A549 (cell line): ENCODE data around the gene ULK1. TPM values are rescaled to one million over a fixed set of nuclear protein-coding genes. Genes with fewer than 3 reads are reported as not detected.

Experiments used
- ATAC-seq, 2 experiments: fragments of 200-7000 bp in 1 of 2; fragments of >200 bp in 1 of 2; cut with Nextera tagmentation in 1 of 2; cut with Tn5 transposase in 1 of 2; 3 replicates each; pipeline versions ENCODE4 v1.8.0 to v1.9.1; 2018 to 2020; ENCODE audit warnings: mild to moderate bottlenecking in 1 of 2, moderate library complexity in 1 of 2
- CTCF ChIA-PET: fragments of 300-600 bp; sonication (Branson Sonifier 250); formaldehyde crosslinking; extraction: SDS; loops from one replicate; lab custom pipeline; 2021; ENCODE audit warnings: antibody characterized with exemption, inconsistent platforms; lab: Yijun Ruan, JAX
- POLR2A ChIA-PET: fragments of 350-600 bp; formaldehyde crosslinking; extraction: SDS; loops from one replicate; lab custom pipeline; 2021; ENCODE audit warnings: antibody characterized with exemption, inconsistent platforms; lab: Yijun Ruan, JAX
- DNase-seq, 2 experiments: peaks; one replicate each; pipeline versions ENCODE4 v3.0.0 to v3.0.0-alpha.2; 2011 to 2016; ENCODE audit warnings: low read depth in 1 of 2, low spot score in 1 of 2
- FAIRE-seq: peaks from 2 replicates; lab custom pipeline; 2011; peaks lifted over from hg19 to GRCh38; lab: Jason Lieb, UNC
- H3K27ac ChIP-seq, 2 experiments: fragments of >200 bp; sonication (Bioruptor Twin); formaldehyde crosslinking; 3 replicates each; pipeline ENCODE4 v1.5.1; 2016 to 2017
- H3K4me1 ChIP-seq: fragments of >200 bp; sonication (Bioruptor Twin); formaldehyde crosslinking; 3 replicates; pipeline ENCODE4 v1.6.1; 2016
- H3K4me2 ChIP-seq: fragments of >200 bp; sonication (Bioruptor Twin); formaldehyde crosslinking; 3 replicates; pipeline ENCODE4 v1.6.1; 2016
- H3K4me3 ChIP-seq: fragments of >200 bp; sonication (Bioruptor Twin); formaldehyde crosslinking; 3 replicates; pipeline ENCODE4 v1.5.1; 2016
- H3K9me3 ChIP-seq: fragments of >200 bp; sonication (Bioruptor Twin); formaldehyde crosslinking; 3 replicates; pipeline ENCODE4 v1.6.1; 2016
- BHLHE40 ChIP-seq: IDR thresholded peaks from 2 replicates; pipeline ENCODE4 v1.6.1; 2012; ENCODE audit warnings: low read depth, low read length, inconsistent platforms
- CBX8 ChIP-seq: fragments of 200-600 bp; sonication (generic); IDR thresholded peaks from 2 replicates; pipeline ENCODE4 v1.6.1; 2016
- CEBPB ChIP-seq, 2 experiments: fragments of >200 bp in 1 of 2; sonication (Bioruptor Twin) in 1 of 2; formaldehyde crosslinking in 1 of 2; IDR thresholded peaks; 2 replicates each; pipeline ENCODE4 v1.6.1; 2012 to 2016
- CHD2 ChIP-seq: fragments of 150-350 bp; IDR thresholded peaks from 2 replicates; pipeline ENCODE4 v1.6.1; 2014; ENCODE audit warnings: low read length; ENCODE audit not compliant: partially characterized antibody
- EHF ChIP-seq: fragments of 250-450 bp; sonication (Bioruptor Pico); IDR thresholded peaks from 2 replicates; pipeline ENCODE4 v1.5.0; 2020; ENCODE audit warnings: mild to moderate bottlenecking
- FOSB ChIP-seq: fragments of 250-450 bp; sonication (Bioruptor Pico); IDR thresholded peaks from 2 replicates; pipeline ENCODE4 v1.5.0; 2020; ENCODE audit warnings: mild to moderate bottlenecking, moderate library complexity
- HDAC2 ChIP-seq: fragments of 200-600 bp; sonication (generic); IDR thresholded peaks from 2 replicates; pipeline ENCODE4 v1.6.1; 2016
- HEYL ChIP-seq: fragments of 250-450 bp; sonication (Bioruptor Pico); IDR thresholded peaks from 2 replicates; pipeline ENCODE4 v1.8.0; 2021; ENCODE audit warnings: mild to moderate bottlenecking, moderate library complexity
- HOXB13 ChIP-seq: fragments of 250-450 bp; sonication (Bioruptor Pico); IDR thresholded peaks from 2 replicates; pipeline ENCODE4 v1.5.0; 2020; ENCODE audit warnings: low read depth, mild to moderate bottlenecking, moderate library complexity
- JUN ChIP-seq, 2 experiments: fragments of >200 bp; sonication (Bioruptor Twin); formaldehyde crosslinking; IDR thresholded peaks; 2 replicates in 1 of 2; 3 replicates in 1 of 2; pipeline ENCODE4 v1.6.1; 2016 to 2017
- JUNB ChIP-seq: fragments of >200 bp; sonication (Bioruptor Twin); formaldehyde crosslinking; IDR thresholded peaks from 2 replicates; pipeline ENCODE4 v1.6.1; 2016
- KDM1A ChIP-seq: fragments of 200-600 bp; sonication (generic); IDR thresholded peaks from 2 replicates; pipeline ENCODE4 v1.6.1; 2016; ENCODE audit warnings: low read depth, mild to moderate bottlenecking
- KDM5A ChIP-seq: fragments of 200-600 bp; sonication (generic); IDR thresholded peaks from 2 replicates; pipeline ENCODE4 v1.6.1; 2016; ENCODE audit warnings: antibody characterized with exemption, mild to moderate bottlenecking
- MYC ChIP-seq: IDR thresholded peaks from 2 replicates; pipeline ENCODE4 v1.6.1; 2012; ENCODE audit warnings: mild to moderate bottlenecking, inconsistent platforms, low read length, improper control_type of control experiment, borderline replicate concordance
- NPAS2 ChIP-seq: fragments of 250-450 bp; sonication (Bioruptor Pico); IDR thresholded peaks from 2 replicates; pipeline ENCODE4 v1.8.0; 2022; ENCODE audit warnings: mild to moderate bottlenecking, moderate library complexity, borderline replicate concordance
- NR3C1 ChIP-seq: fragments of >200 bp; sonication (Bioruptor Twin); formaldehyde crosslinking; IDR thresholded peaks from 3 replicates; pipeline ENCODE4 v1.6.1; 2017
- POLR2AphosphoS2 ChIP-seq: conservative IDR thresholded peaks from 2 replicates; pipeline ENCODE4 v1.6.1; 2012; ENCODE audit warnings: low read length, improper control_type of control experiment, inconsistent platforms
- RAD21 ChIP-seq, 2 experiments: fragments of >200 bp in 1 of 2; sonication (Bioruptor Twin) in 1 of 2; formaldehyde crosslinking in 1 of 2; IDR thresholded peaks in 1 of 2; conservative IDR thresholded peaks in 1 of 2; 2 replicates in 1 of 2; 3 replicates in 1 of 2; pipeline ENCODE4 v1.6.1; 2012 to 2018; ENCODE audit warnings: inconsistent platforms in 1 of 2
- RFX5 ChIP-seq: fragments of 450-650 bp; IDR thresholded peaks from 2 replicates; pipeline ENCODE4 v1.7.1; 2014; ENCODE audit warnings: antibody characterized with exemption, mild to moderate bottlenecking, moderate library complexity
- RNF2 ChIP-seq: fragments of 200-600 bp; sonication (generic); IDR thresholded peaks from 2 replicates; pipeline ENCODE4 v1.6.1; 2016; ENCODE audit warnings: low read depth, mild to moderate bottlenecking, antibody characterized with exemption, moderate library complexity, borderline replicate concordance
- TFCP2L1 ChIP-seq: fragments of 250-450 bp; sonication (Bioruptor Pico); IDR thresholded peaks from 2 replicates; pipeline ENCODE4 v1.5.0; 2021; ENCODE audit warnings: mild to moderate bottlenecking
- ZC3H11A ChIP-seq: fragments of 450-650 bp; IDR thresholded peaks from 2 replicates; pipeline ENCODE4 v1.6.1; 2014; ENCODE audit warnings: antibody characterized with exemption, mild to moderate bottlenecking
- WGBS: methylation state at CpG from one replicate; pipeline ENCODE4 v1.1.6; 2017; ENCODE audit errors: missing lambda C conversion rate; 5-methylcytosine and 5-hydroxymethylcytosine counted together
- polyA plus RNA-seq, 4 experiments: library from polyadenylated mRNA; depleted of rRNA in 3 of 4; stranded (reverse); fragments of >200 nt; fragmentation: RNase III in 1 of 4; extraction: RNeasy Plus Mini Kit Qiagen cat#74134 plus additional on column Dnase treatment in 1 of 4; gene quantifications; 2 replicates in 3 of 4; 3 replicates in 1 of 4; pipeline ENCODE4 v1.2.3, GENCODE V29; 2011 to 2017
- TF ChIP-seq, protein P1 (sequence below): IDR thresholded peaks from 2 replicates; pipeline ENCODE4 v1.6.1; 2012; ENCODE audit warnings: low read depth, borderline replicate concordance
- TF ChIP-seq, protein P2 (sequence below): fragments of >200 bp; sonication (Bioruptor Twin); formaldehyde crosslinking; IDR thresholded peaks from 2 replicates; pipeline ENCODE4 v1.6.1; 2016
- TF ChIP-seq, protein P3 (sequence below): IDR thresholded peaks from 2 replicates; pipeline ENCODE4 v1.6.1; 2012
- TF ChIP-seq, protein P4 (sequence below): fragments of >200 bp; sonication (Bioruptor Twin); formaldehyde crosslinking; IDR thresholded peaks from 3 replicates; pipeline ENCODE4 v1.5.1; 2016

The ULK1 gene
- polyA plus RNA-seq, 2 of the 4 experiments (the other 2 are of a cell fraction), result 15.1 to 46.2 TPM

DNA sequence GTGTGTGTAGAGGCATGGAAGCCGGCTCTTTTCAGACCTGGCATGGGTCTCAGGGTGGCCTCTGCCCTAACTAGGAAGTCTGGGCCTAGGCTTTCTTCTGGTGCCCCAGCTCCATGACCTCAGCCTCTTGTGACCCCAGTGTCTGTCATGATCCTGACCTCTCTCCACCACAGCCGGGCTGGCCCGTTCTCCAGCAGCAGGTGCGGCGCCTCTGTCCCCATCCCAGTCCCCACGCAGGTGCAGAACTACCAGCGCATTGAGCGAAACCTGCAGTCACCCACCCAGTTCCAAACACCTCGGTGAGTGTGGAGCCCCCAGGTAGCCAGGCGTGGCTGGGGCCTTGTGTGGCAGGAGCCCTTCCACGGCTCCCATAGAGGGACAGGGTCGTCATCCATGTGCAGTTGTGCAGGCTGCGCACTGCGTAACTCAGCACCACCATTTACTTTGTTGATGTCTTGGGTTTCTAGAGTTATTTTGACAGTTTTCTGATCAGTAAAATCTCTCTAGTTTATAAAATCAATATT lies 19.8 kb downstream of the ULK1 start:
- whole genome bisulfite sequencing, result 93% methylated on average over 14 of the region's 14 CpGs
- Histone ChIP-seq H3K4me1 (peaks cover 41% of the 10 kb centered on the region), H3K4me2 (no peak overlapping the region), H3K9me3 (no peaks in the 10 kb centered on the region), H3K27ac (peak overlapping the region in 1 of 2 experiments; percentile 42; a peak in 2 of 6 replicates), H3K4me3 (no peak overlapping the region)
- ATAC-seq (no peak), FAIRE-seq (no peak), DNase-seq (no peak)
- ChIA-PET CTCF (interaction anchor here (1.0 to 1.7 kb wide), 3 partner anchors 52 to 80 kb away, joined by 3 to 5 read pairs (median 3); no protein-coding TSS in a partner anchor), POLR2A (no interaction called here)
- TF ChIP-seq CHD2 (no peak), POLR2AphosphoS2 (no peak), ZC3H11A (no peak), HEYL (CRISPR knock-in tag) (no peak), JUN (IDR thresholded peaks at IDR 0.05) (no peak), RFX5 (no peak), MYC (no peak), NPAS2 (CRISPR knock-in tag) (no peak), RNF2 (no peak), BHLHE40 (no peak), KDM1A (no peak), KDM5A (no peak), JUNB (no peak), HDAC2 (no peak), HOXB13 (no peak), EHF (CRISPR knock-in tag) (no peak), CEBPB (IDR thresholded peaks at IDR 0.05) (no peak), FOSB (no peak)
- TF ChIP-seq, protein P1, sequence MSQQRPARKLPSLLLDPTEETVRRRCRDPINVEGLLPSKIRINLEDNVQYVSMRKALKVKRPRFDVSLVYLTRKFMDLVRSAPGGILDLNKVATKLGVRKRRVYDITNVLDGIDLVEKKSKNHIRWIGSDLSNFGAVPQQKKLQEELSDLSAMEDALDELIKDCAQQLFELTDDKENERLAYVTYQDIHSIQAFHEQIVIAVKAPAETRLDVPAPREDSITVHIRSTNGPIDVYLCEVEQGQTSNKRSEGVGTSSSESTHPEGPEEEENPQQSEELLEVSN, result no peak

DNA sequence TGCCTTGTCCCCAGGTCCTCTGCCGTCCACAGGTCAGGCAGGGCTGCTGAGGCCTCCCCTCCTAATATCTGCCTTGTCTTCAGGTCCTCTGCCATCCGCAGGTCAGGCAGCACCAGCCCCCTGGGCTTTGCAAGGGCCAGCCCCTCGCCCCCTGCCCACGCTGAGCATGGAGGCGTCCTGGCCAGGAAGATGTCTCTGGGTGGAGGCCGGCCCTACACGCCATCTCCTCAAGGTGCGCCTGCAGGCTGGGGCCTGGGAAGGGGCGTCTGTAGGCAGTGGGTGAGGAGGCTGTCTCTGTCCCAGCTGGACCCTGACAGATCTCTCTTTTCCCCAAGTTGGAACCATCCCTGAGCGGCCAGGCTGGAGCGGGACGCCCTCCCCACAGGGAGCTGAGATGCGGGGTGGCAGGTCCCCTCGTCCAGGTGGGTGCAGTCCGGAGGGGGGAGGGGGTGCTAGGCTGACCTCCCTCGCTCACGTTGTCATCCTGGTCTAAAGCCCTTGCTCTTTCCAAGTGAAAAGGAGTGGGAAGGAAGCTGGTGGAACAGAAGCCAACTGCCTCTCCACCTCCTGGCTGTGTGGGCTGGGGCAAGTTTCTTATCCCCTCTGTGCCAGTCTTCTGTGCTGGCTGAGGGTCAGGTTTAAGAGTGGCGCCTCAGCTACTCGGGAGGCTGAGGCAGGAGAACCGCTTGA lies 20.7 kb downstream of the ULK1 start:
- Histone ChIP-seq H3K4me2 (no peak overlapping the region), H3K27ac (0 out of 6 replicates have a peak overlapping the region, but pooled peaks of 1 of the 2 experiments have one; percentile 25), H3K9me3 (no peaks in the 10 kb centered on the region), H3K4me3 (no peak overlapping the region), H3K4me1 (peaks cover 32% of the 10 kb centered on the region)
- no peak for ATAC-seq
- ChIA-PET CTCF (interaction anchor here (1.3 to 1.7 kb wide), 3 partner anchors 9 to 81 kb away, joined by 3 to 7 read pairs (median 5); no protein-coding TSS in a partner anchor), POLR2A (no interaction called here)
- no peak for FAIRE-seq
- TF ChIP-seq TFCP2L1 (CRISPR knock-in tag) (no peak), CBX8 (no peak), NPAS2 (CRISPR knock-in tag) (no peak), EHF (CRISPR knock-in tag) (no peak), RAD21 (conservative IDR thresholded peaks at IDR 0.05 in 1 of 2, IDR thresholded peaks at IDR 0.05 in 1 of 2) (no peak), NR3C1 (no peak)
- TF ChIP-seq, protein P2, sequence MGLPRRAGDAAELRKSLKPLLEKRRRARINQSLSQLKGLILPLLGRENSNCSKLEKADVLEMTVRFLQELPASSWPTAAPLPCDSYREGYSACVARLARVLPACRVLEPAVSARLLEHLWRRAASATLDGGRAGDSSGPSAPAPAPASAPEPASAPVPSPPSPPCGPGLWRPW, result no peak
- TF ChIP-seq, protein P3, sequence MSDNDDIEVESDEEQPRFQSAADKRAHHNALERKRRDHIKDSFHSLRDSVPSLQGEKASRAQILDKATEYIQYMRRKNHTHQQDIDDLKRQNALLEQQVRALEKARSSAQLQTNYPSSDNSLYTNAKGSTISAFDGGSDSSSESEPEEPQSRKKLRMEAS, result no peak
- TF ChIP-seq, protein P4, sequence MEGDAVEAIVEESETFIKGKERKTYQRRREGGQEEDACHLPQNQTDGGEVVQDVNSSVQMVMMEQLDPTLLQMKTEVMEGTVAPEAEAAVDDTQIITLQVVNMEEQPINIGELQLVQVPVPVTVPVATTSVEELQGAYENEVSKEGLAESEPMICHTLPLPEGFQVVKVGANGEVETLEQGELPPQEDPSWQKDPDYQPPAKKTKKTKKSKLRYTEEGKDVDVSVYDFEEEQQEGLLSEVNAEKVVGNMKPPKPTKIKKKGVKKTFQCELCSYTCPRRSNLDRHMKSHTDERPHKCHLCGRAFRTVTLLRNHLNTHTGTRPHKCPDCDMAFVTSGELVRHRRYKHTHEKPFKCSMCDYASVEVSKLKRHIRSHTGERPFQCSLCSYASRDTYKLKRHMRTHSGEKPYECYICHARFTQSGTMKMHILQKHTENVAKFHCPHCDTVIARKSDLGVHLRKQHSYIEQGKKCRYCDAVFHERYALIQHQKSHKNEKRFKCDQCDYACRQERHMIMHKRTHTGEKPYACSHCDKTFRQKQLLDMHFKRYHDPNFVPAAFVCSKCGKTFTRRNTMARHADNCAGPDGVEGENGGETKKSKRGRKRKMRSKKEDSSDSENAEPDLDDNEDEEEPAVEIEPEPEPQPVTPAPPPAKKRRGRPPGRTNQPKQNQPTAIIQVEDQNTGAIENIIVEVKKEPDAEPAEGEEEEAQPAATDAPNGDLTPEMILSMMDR, result no peak
- 93% methylated on average over 20 of the region's 20 CpGs for WGBS
- no peak for DNase-seq
